Measurements from ENCODE around the gene AKR7A2. TPM values are rescaled to one million over a fixed set of nuclear protein-coding genes. Genes with fewer than 3 reads are reported as not detected.

Gene AKR7A2
- total and polyA plus RNA-seq, 9 of the 15 experiments (the other 6 are each of a cell fraction or from before 2014, with no cell fraction given) = 2.0 to 78.4 (median 49.4) TPM

GRCh38 chr1:19360432-19360831, 48.5 kb upstream of the AKR7A2 start (continued):
- no peak for TF ChIP-seq BDP1 (IDR thresholded peaks at IDR 0.05; ENCODE audit: insufficient read depth, insufficient read length)
- no peak for TF ChIP-seq BRF1 (IDR thresholded peaks at IDR 0.05; ENCODE audit: borderline replicate concordance, extremely low read depth, insufficient read length)
- TF ChIP-seq ELF1 (tag; IDR thresholded peaks at IDR 0.05) = no peak
- no peak for TF ChIP-seq PTBP1 (IDR thresholded peaks at IDR 0.05; ENCODE audit: low read depth, low read length)
- TF ChIP-seq TEAD4 (IDR thresholded peaks at IDR 0.05; ENCODE audit: low read length) = no peak
- TF ChIP-seq TEAD4 (CRISPR knock-in tag; IDR thresholded peaks at IDR 0.05; ENCODE audit: borderline replicate concordance) = no peak

- POLR2A ChIA-PET = interaction anchor here (0.7 to 1.2 kb wide), 2 partner anchors 12 to 38 kb away, joined by 4 read pairs; no protein-coding TSS in a partner anchor
Measured at GRCh38 chr1:19360016-19360415, 48.1 kb upstream of the AKR7A2 start.

More at GRCh38 chr1:19360016-19360415, 48.1 kb upstream of the AKR7A2 start:
- DNase-seq (ENCODE audit: extremely low read depth in 1 of 4, low spot score in 3 of 4) (no peak), FAIRE-seq (no peak), ATAC-seq (no peak)
- H4K20me1 ChIP-seq (replicated peaks; ENCODE audit: control insufficient read depth, insufficient read depth, low read length) = peaks cover 9% of the 10 kb centered on the region
- no peak overlapping the region for H3K9ac ChIP-seq (ENCODE audit: insufficient read depth in 1 of 2, low read depth in 2 of 2, low read length in 2 of 2)
- no peaks in the 10 kb centered on the region for H3K79me2 ChIP-seq (ENCODE audit: control insufficient read depth, insufficient read depth, low read length)
- intact Hi-C loops (cut with micrococcal nuclease) (no loop called here), in situ Hi-C loops (cut with MboI) (no loop called here)
- TF ChIP-seq MAFF (IDR thresholded peaks at IDR 0.05; ENCODE audit: low read length) (no peak), MCM7 (IDR thresholded peaks at IDR 0.05) (no peak)
- peaks cover 21% of the 10 kb centered on the region; the same call in 2 of the 3 replicates for H3K36me3 ChIP-seq (ENCODE audit: control insufficient read depth, insufficient read depth, low read length)
- H3K27me3 ChIP-seq (ENCODE audit: control insufficient read depth in 2 of 2, insufficient read depth in 2 of 2, low read length in 2 of 2) = no peaks in the 10 kb centered on the region
- peaks cover 0 to 4% of the 10 kb centered on the region in 2 experiments; a peak in 1 of 5 replicates for H3K4me1 ChIP-seq (replicated peaks in 1 of 2; ENCODE audit: control insufficient read depth in 2 of 2, insufficient read depth in 2 of 2, low read length in 2 of 2)
- CTCF ChIA-PET (ENCODE audit: low intra/inter-chr PET ratio) = no interaction called here
- no peak overlapping the region for H3K27ac ChIP-seq (ENCODE audit: extremely low read depth, low read depth, low read length)
- BruUV-seq (replicated peaks) = no TSS peak
- H3K4me2 ChIP-seq (ENCODE audit: insufficient read depth, low read length) = no peak overlapping the region
- 78% methylated on average over 6 of the region's 6 CpGs for WGBS (ENCODE audit: insufficient coverage, low coverage, missing lambda C conversion rate)
- no peak overlapping the region for H3K4me3 ChIP-seq
- no peak overlapping the region for H2AFZ ChIP-seq (ENCODE audit: low read depth, low read length)
- H3K9me1 ChIP-seq (ENCODE audit: control insufficient read depth, insufficient read depth, low read length) = peaks cover 6% of the 10 kb centered on the region
- no peaks in the 10 kb centered on the region for H3K9me3 ChIP-seq (replicated peaks; ENCODE audit: control insufficient read depth, insufficient read depth, low read depth, low read length)

Data from K562 (cell line).